Stomach smooth muscle (tissue), 2 donors: ENCODE results near the gene RPS27A.
A peak's percentile ranks its signal among the peaks of the same experiment; 100 is the strongest.
"Not testable (repeated sequence)": the region's sequence is repeated elsewhere in the genome, so short reads cannot be mapped to it uniquely, and the experiment has no call there.

ENCODE experiments used
- H3K27ac ChIP-seq: one replicate; pipeline ENCODE4 v1.7.0; 2013; ENCODE audit warnings: mild to moderate bottlenecking, low read length, inconsistent platforms
- H3K27me3 ChIP-seq, 2 donors: one replicate each; pipeline ENCODE4 v1.7.0; 2013; ENCODE audit warnings: low read length in 2 of 2; ENCODE audit not compliant: insufficient read depth in 2 of 2, control insufficient read depth in 1 of 2
- H3K36me3 ChIP-seq, 2 donors: one replicate each; pipeline ENCODE4 v1.7.0; 2013; ENCODE audit warnings: low read length in 2 of 2; ENCODE audit not compliant: control insufficient read depth in 2 of 2, insufficient read depth in 2 of 2
- H3K4me1 ChIP-seq: one replicate; pipeline ENCODE4 v1.7.0; 2013; ENCODE audit warnings: low read length; ENCODE audit not compliant: control insufficient read depth, insufficient read depth
- H3K4me3 ChIP-seq, 2 donors: one replicate each; pipeline ENCODE4 v1.7.0; 2013; ENCODE audit warnings: low read length in 2 of 2
- H3K9ac ChIP-seq, 2 donors: one replicate each; pipeline ENCODE4 v1.7.0; 2013; ENCODE audit warnings: low read length in 2 of 2, mild to moderate bottlenecking in 1 of 2
- H3K9me3 ChIP-seq, 2 donors: one replicate each; pipeline ENCODE4 v1.7.0; 2013; ENCODE audit warnings: low read length in 2 of 2; ENCODE audit not compliant: control insufficient read depth in 2 of 2
- donor health status: healthy.
- donor health status: Pancreatic carcinoma.

The RPS27A gene

DNA sequence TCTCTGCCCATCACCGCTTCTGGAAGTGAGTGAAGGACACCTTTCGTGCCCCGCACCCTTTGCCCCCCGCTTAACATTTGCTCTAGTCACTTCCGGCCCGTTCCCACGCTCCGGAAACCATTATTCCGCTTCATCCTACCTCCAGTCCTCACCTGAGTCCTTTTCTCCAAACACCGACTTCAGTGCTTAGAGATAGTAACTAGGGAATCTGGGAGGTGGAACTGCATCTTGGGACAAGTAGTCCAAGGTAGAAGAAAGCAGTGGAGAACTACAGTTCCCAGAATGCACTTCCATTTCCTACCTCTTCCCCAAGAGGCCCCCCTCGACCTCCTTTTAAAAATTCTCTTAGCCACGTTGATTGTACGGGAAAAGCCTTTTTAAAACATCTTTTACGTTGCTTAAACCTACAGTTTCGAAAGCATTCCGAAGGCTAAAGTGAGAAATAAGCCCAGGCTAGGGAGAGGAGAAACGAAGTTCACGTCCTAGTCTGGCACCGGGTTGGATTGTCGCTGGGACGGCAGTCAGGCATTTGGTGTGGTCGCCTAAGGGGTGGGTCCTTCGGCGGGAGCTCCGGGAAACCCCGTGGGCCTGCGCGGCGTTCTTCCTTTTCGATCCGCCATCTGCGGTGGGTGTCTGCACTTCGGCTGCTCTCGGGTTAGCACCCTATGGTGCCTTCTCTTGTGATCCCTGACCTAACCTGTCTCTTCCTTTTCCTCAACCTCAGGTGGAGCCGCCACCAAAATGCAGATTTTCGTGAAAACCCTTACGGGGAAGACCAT, at the start of gene RPS27A, which contains the start of gene CLHC1:
RPS27A (plus strand) TSS at position 605 of the 779 bp plus-strand sequence; CDS start at position 742, 137 bp downstream.
CLHC1 (minus strand) TSS at position 210 of the 779 bp plus-strand sequence. CDS start 9,882 bp downstream, outside the sequence.
- no peaks in the 10 kb centered on the region for H3K27me3 ChIP-seq
- H3K4me1 ChIP-seq, result peaks cover 15% of the 10 kb centered on the region
- no peaks in the 10 kb centered on the region for H3K9me3 ChIP-seq
- peak within 1 kb of the TSS; percentile 94 for H3K27ac ChIP-seq
- peaks cover 16 to 20% of the 10 kb centered on the region in 2 donors for H3K36me3 ChIP-seq
- H3K9ac ChIP-seq, result peak within 1 kb of the TSS; percentile 98 to 99
- H3K4me3 ChIP-seq, result peak within 1 kb of the TSS; percentile 96 to 99

DNA sequence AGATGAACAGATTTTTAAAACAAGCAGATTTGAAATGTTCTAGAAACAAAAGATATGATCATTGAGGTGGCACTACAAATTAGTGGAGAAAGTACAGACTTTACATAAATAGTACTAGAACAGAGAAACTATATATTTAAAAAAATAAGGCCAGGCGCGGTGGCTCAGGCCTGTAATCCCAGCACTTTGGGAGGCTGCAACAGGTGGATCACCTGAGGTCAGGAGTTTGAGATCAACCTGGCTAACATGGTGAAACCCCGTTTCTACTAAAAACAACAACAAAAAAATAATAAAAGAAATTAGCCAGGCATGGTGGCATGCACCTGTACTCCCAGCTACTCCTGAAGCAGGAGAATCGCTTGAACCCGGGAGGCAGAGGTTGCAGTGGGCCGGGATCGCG, 45.7 kb upstream of the RPS27A start:
- not testable (repeated sequence) for H3K4me1 ChIP-seq, H3K36me3 ChIP-seq, H3K27me3 ChIP-seq, H3K9ac ChIP-seq, H3K4me3 ChIP-seq, H3K27ac ChIP-seq, H3K9me3 ChIP-seq

DNA sequence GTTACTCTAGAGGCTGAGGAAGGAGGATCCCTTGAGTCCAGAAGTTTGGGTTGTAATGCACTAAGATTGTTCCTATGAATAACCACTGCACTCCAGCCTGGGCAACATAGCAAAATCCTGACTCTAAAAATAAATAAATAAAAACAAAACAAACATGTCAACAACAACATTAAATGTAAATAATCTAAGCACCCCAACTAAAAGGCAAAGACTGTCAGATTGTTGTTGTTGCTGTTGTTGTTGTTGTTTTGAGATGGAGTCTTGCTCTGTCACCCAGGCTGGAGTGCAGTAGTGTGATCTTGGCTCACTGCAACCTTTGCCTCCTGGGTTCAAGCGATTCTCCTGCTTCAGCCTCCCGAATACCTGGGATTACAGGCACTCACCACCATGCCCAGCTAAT, 40.6 kb upstream of the RPS27A start:
- not testable (repeated sequence) for H3K9ac ChIP-seq, H3K27ac ChIP-seq, H3K9me3 ChIP-seq, H3K4me3 ChIP-seq, H3K27me3 ChIP-seq, H3K4me1 ChIP-seq, H3K36me3 ChIP-seq

DNA sequence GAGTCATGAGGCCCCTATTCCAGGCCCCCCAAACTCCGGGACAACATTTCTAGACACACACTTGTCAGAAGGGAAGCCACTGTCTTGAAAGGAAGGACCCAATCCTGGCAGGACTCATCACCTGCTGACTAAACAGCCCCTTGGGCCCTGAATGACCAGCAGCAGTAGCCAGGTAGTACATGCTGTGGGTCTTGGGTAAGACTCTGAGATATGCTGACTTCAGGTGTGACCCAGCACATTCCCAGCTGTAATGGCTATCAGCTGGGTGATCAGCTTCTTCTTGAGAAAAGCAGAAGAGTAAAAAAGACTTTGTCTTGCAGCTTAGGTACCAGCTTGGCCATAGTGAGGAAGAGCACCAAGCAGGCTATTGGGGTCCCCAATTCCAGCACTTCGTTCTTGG, 36.0 kb upstream of the RPS27A start:
- peaks cover 7 to 10% of the 10 kb centered on the region in 2 donors for H3K36me3 ChIP-seq
- H3K4me3 ChIP-seq, result no peak overlapping the region

GRCh38 chr2:55200416-55200815, 32.1 kb upstream of the RPS27A start:
- no peaks in the 10 kb centered on the region for H3K27me3 ChIP-seq
- no peak overlapping the region for H3K9ac ChIP-seq
- no peaks in the 10 kb centered on the region for H3K9me3 ChIP-seq
- no peak overlapping the region for H3K27ac ChIP-seq
- peaks cover 7 to 10% of the 10 kb centered on the region in 2 donors for H3K36me3 ChIP-seq
- H3K4me1 ChIP-seq, result no peaks in the 10 kb centered on the region
- no peak overlapping the region for H3K4me3 ChIP-seq

More for the DNA sequence above, 36.0 kb upstream of the RPS27A start:
- H3K4me1 ChIP-seq, result no peaks in the 10 kb centered on the region
- no peaks in the 10 kb centered on the region for H3K9me3 ChIP-seq
- H3K9ac ChIP-seq, result no peak overlapping the region
- H3K27ac ChIP-seq, result no peak overlapping the region
- no peaks in the 10 kb centered on the region for H3K27me3 ChIP-seq

GRCh38 chr2:55204536-55204935, 28.0 kb upstream of the RPS27A start:
- Histone ChIP-seq H3K4me1 (no peaks in the 10 kb centered on the region), H3K27me3 (no peaks in the 10 kb centered on the region), H3K4me3 (no peak overlapping the region), H3K36me3 (no peaks in the 10 kb centered on the region), H3K27ac (no peak overlapping the region), H3K9me3 (no peaks in the 10 kb centered on the region), H3K9ac (no peak overlapping the region)

- Histone ChIP-seq H3K4me1 (no peaks in the 10 kb centered on the region), H3K4me3 (no peak overlapping the region), H3K27ac (no peak overlapping the region), H3K9me3 (no peaks in the 10 kb centered on the region), H3K36me3 (no peaks in the 10 kb centered on the region), H3K27me3 (no peaks in the 10 kb centered on the region), H3K9ac (no peak overlapping the region)
Observed at GRCh38 chr2:55204950-55205349, 27.5 kb upstream of the RPS27A start.

DNA sequence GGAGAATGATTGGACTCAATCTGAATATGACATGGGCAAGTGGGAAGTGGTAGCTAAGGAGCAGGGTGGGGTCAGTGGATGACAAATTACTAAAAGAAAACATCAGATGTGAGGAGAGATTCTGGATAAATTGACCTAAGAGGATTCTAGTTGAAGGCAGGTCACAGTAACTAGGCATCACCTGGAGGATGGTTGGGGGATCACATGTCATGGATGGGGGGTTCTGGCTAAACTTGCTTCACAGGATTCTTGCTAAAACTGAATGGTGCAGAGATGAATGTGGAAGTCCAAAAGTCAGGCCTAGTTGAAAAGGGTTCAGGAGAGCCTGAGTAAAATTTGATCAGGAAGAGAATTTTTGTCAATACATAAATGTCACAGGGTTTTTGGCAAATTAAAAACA, 18.7 kb upstream of the RPS27A start:
- no peak overlapping the region for H3K4me3 ChIP-seq
- H3K9ac ChIP-seq, result no peak overlapping the region
- H3K4me1 ChIP-seq, result no peaks in the 10 kb centered on the region
- H3K9me3 ChIP-seq, result no peaks in the 10 kb centered on the region
- no peaks in the 10 kb centered on the region for H3K27me3 ChIP-seq
- no peaks in the 10 kb centered on the region for H3K36me3 ChIP-seq
- H3K27ac ChIP-seq, result no peak overlapping the region

- H3K27ac ChIP-seq, result peak overlapping the region; percentile 13
- H3K9me3 ChIP-seq, result no peaks in the 10 kb centered on the region
- no peaks in the 10 kb centered on the region for H3K4me1 ChIP-seq
- H3K36me3 ChIP-seq, result no peaks in the 10 kb centered on the region
- no peaks in the 10 kb centered on the region for H3K27me3 ChIP-seq
- peak overlapping the region; percentile 44 to 81 for H3K4me3 ChIP-seq
- H3K9ac ChIP-seq, result no peak overlapping the region
Observed at GRCh38 chr2:55223958-55224760, 8.3 kb upstream of the RPS27A start.

DNA sequence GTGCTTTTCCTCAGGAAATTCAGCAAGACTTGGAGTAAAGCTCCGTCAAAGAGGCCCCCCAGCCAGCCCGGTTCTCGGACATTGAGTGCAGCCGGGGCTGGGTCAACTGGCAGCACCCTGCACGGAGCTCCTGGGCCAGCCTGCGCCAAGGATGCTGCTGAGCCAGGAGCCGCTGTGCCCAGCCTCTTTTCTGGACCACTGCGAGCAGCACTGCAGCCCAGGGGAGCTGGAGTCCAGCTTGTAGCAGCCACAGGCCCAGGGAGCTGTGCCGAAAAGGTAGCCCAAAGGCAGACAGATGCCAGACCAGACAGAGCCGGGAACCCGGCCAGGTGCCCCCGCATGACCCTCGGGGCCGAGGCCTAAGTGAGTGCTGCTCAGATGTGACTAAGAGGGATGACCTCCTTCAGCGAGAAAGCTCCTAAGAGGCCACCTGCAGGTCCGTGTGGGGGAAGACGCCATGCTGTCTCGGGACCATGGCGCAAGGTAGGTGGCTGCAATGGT, 7.7 kb upstream of the RPS27A start:
- Histone ChIP-seq H3K4me1 (no peaks in the 10 kb centered on the region), H3K27ac (no peak overlapping the region), H3K9ac (no peak overlapping the region), H3K27me3 (no peaks in the 10 kb centered on the region), H3K4me3 (no peak overlapping the region), H3K9me3 (no peaks in the 10 kb centered on the region), H3K36me3 (no peaks in the 10 kb centered on the region)
